GM12865 (cell line): ENCODE data around the gene SLCO3A1.
A peak's percentile ranks its signal among the peaks of the same experiment; 100 is the strongest.

Experiments
- DNase-seq: peaks from one replicate; pipeline ENCODE4 v3.0.0; 2010; ENCODE audit warnings: low read depth
- H3K4me3 ChIP-seq: 2 replicates; pipeline ENCODE4 v1.5.1; 2011; ENCODE audit warnings: mild to moderate bottlenecking, low read depth, low read length, control low read depth
- CTCF ChIP-seq: IDR thresholded peaks from 2 replicates; pipeline ENCODE4 v1.5.1; 2011; ENCODE audit warnings: low read length, control low read depth, low read depth, inconsistent platforms; ENCODE audit not compliant: insufficient read depth; ENCODE audit errors: missing control alignments

SLCO3A1 gene

GRCh38 chr15:91938136-91938535, 84.6 kb downstream of the SLCO3A1 start:
- DNase-seq, result no peak
- no peak for TF ChIP-seq CTCF
- H3K4me3 ChIP-seq, result no peak overlapping the region

- TF ChIP-seq CTCF, result no peak
- no peak overlapping the region for H3K4me3 ChIP-seq
- DNase-seq, result no peak
These were observed 85.9 kb downstream of the SLCO3A1 start for GRCh38 chr15:91939403-91939831.

GRCh38 chr15:91940496-91941381, 87.2 kb downstream of the SLCO3A1 start:
- H3K4me3 ChIP-seq, result no peak overlapping the region
- no peak for TF ChIP-seq CTCF
- DNase-seq, result no peak

GRCh38 chr15:91941871-91942658, 88.6 kb downstream of the SLCO3A1 start:
- TF ChIP-seq CTCF, result no peak
- no peak for DNase-seq
- H3K4me3 ChIP-seq, result no peak overlapping the region

GRCh38 chr15:91942720-91943394, 89.3 kb downstream of the SLCO3A1 start:
- peak; percentile 18 for DNase-seq
- no peak for TF ChIP-seq CTCF
- H3K4me3 ChIP-seq, result no peak overlapping the region

- no peak overlapping the region for H3K4me3 ChIP-seq
- DNase-seq, result no peak
- TF ChIP-seq CTCF, result no peak
These were observed 90.8 kb downstream of the SLCO3A1 start for GRCh38 chr15:91944331-91944730.
